Vagina (tissue), 2 donors: ENCODE measurements around the gene GSTO1. TPM values are rescaled to one million over a fixed set of nuclear protein-coding genes. Genes with fewer than 3 reads are reported as not detected.
"Not testable (repeated sequence)": the region's sequence is repeated elsewhere in the genome, so short reads cannot be mapped to it uniquely, and the experiment has no call there.

Experiments
- DNase-seq, 2 donors: peaks; one replicate each; pipeline ENCODE4 v3.0.0-alpha.2; 2017; ENCODE audit errors: extremely low spot score in 2 of 2
- H3K27ac ChIP-seq: fragments of 200-600 bp; sonication (generic); one replicate; pipeline ENCODE4 v1.5.1; 2019
- H3K27me3 ChIP-seq: fragments of 200-600 bp; sonication (generic); one replicate; pipeline ENCODE4 v1.5.1; 2019
- H3K36me3 ChIP-seq, 2 donors: fragments of 200-600 bp; sonication (generic); one replicate each; pipeline ENCODE4 v1.5.1; 2017 to 2019
- H3K4me1 ChIP-seq: fragments of 200-600 bp; sonication (generic); one replicate; pipeline ENCODE4 v1.5.1; 2019
- H3K4me3 ChIP-seq, 2 donors: fragments of 200-600 bp; sonication (generic); 1 replicate in 1 of 2; 2 replicates in 1 of 2; pipeline ENCODE4 v1.5.1; 2016 to 2019
- H3K9me3 ChIP-seq: fragments of 200-600 bp; sonication (generic); one replicate; pipeline ENCODE4 v1.5.1; 2019
- POLR2A ChIP-seq, 2 donors: fragments of 450-650 bp; IDR thresholded peaks; one replicate each; pipeline ENCODE4 v1.6.1; 2017; ENCODE audit warnings: antibody characterized with exemption in 2 of 2, mild to moderate bottlenecking in 2 of 2, moderate library complexity in 2 of 2
- POLR2AphosphoS5 ChIP-seq, 2 donors: sonication (generic); formaldehyde crosslinking; IDR thresholded peaks; one replicate each; pipeline ENCODE4 v1.9.0; 2017; ENCODE audit warnings: antibody characterized with exemption in 2 of 2, mild to moderate bottlenecking in 2 of 2, low read depth in 1 of 2; ENCODE audit not compliant: insufficient read depth in 1 of 2
- intact Hi-C: fragments of 100-400 bp; cut with DNase I; formaldehyde crosslinking; loops from one replicate; pipeline ENCODE4 v1.15.1; 2023
- total RNA-seq: library from RNA; depleted of rRNA; stranded (reverse); fragments of >200 nt; gene quantifications from one replicate; pipeline ENCODE4 v1.2.3, GENCODE V29; 2016
- TF ChIP-seq, protein P1 (sequence below), 3 experiments: fragments of 450-650 bp in 2 of 3; fragments of 200-600 bp in 1 of 3; sonication (generic) in 1 of 3; IDR thresholded peaks; one replicate each; pipeline ENCODE4 v1.5.1; 2017 to 2019; ENCODE audit warnings: antibody characterized with exemption in 3 of 3, mild to moderate bottlenecking in 2 of 3, moderate library complexity in 2 of 3

GSTO1 gene
- total RNA-seq, 1 donor from 2014 or later: 69.5 TPM

GRCh38 chr10:104233817-104234216, 20.9 kb upstream of the GSTO1 start:
- no peak overlapping the region for H3K27ac ChIP-seq
- no peaks in the 10 kb centered on the region for H3K27me3 ChIP-seq
- no peaks in the 10 kb centered on the region for H3K36me3 ChIP-seq
- TF ChIP-seq POLR2A (IDR thresholded peaks at IDR 0.05): no peak
- TF ChIP-seq POLR2AphosphoS5 (IDR thresholded peaks at IDR 0.05; ENCODE audit: insufficient read depth in 1 of 2, low read depth in 1 of 2): no peak
- TF ChIP-seq, protein P1, sequence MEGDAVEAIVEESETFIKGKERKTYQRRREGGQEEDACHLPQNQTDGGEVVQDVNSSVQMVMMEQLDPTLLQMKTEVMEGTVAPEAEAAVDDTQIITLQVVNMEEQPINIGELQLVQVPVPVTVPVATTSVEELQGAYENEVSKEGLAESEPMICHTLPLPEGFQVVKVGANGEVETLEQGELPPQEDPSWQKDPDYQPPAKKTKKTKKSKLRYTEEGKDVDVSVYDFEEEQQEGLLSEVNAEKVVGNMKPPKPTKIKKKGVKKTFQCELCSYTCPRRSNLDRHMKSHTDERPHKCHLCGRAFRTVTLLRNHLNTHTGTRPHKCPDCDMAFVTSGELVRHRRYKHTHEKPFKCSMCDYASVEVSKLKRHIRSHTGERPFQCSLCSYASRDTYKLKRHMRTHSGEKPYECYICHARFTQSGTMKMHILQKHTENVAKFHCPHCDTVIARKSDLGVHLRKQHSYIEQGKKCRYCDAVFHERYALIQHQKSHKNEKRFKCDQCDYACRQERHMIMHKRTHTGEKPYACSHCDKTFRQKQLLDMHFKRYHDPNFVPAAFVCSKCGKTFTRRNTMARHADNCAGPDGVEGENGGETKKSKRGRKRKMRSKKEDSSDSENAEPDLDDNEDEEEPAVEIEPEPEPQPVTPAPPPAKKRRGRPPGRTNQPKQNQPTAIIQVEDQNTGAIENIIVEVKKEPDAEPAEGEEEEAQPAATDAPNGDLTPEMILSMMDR (IDR thresholded peaks at IDR 0.05): no peak
- intact Hi-C loops: no loop called here
- peaks cover 13% of the 10 kb centered on the region for H3K4me1 ChIP-seq
- DNase-seq: no peak
- no peak overlapping the region for H3K4me3 ChIP-seq
- no peaks in the 10 kb centered on the region for H3K9me3 ChIP-seq

GRCh38 chr10:104234934-104235333, 19.8 kb upstream of the GSTO1 start:
- no peak for TF ChIP-seq POLR2A (IDR thresholded peaks at IDR 0.05)
- no peak for TF ChIP-seq POLR2AphosphoS5 (IDR thresholded peaks at IDR 0.05; ENCODE audit: insufficient read depth in 1 of 2, low read depth in 1 of 2)
- TF ChIP-seq, protein P1 (IDR thresholded peaks at IDR 0.05): no peak
- Histone ChIP-seq H3K36me3 (no peaks in the 10 kb centered on the region), H3K27me3 (no peaks in the 10 kb centered on the region), H3K4me3 (no peak overlapping the region), H3K4me1 (peaks cover 13% of the 10 kb centered on the region), H3K9me3 (no peaks in the 10 kb centered on the region), H3K27ac (no peak overlapping the region)
- intact Hi-C loops: no loop called here
- no peak for DNase-seq

GRCh38 chr10:104235801-104236200, 18.9 kb upstream of the GSTO1 start:
- DNase-seq: no peak
- H3K27me3 ChIP-seq: no peaks in the 10 kb centered on the region
- H3K4me1 ChIP-seq: peaks cover 13% of the 10 kb centered on the region
- no peaks in the 10 kb centered on the region for H3K9me3 ChIP-seq
- intact Hi-C loops: no loop called here
- no peak overlapping the region for H3K27ac ChIP-seq
- no peaks in the 10 kb centered on the region for H3K36me3 ChIP-seq
- H3K4me3 ChIP-seq: no peak overlapping the region
- TF ChIP-seq, protein P1 (IDR thresholded peaks at IDR 0.05): no peak
- TF ChIP-seq POLR2A (IDR thresholded peaks at IDR 0.05): no peak
- TF ChIP-seq POLR2AphosphoS5 (IDR thresholded peaks at IDR 0.05; ENCODE audit: insufficient read depth in 1 of 2, low read depth in 1 of 2): no peak

DNA sequence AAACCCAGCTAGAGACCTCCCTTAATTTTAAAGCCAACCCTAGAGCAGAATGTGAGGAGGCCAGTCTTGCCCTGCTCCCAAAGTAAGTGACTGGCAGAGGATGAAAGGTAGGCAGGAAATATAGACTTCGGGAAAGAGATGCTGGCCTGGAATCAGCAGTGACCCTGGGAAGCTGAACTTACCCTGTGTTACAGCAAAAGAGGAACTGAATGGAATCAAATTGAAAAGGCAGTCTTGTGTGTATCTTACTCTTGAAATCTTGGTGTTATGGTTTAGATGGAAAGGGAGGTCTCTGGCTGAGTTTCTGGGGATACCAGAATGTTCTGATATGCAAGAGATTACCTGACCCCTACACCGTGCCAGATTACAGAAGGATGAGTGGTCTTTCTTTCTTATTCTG, 14.6 kb upstream of the GSTO1 start:
- intact Hi-C loops: no loop called here

DNA sequence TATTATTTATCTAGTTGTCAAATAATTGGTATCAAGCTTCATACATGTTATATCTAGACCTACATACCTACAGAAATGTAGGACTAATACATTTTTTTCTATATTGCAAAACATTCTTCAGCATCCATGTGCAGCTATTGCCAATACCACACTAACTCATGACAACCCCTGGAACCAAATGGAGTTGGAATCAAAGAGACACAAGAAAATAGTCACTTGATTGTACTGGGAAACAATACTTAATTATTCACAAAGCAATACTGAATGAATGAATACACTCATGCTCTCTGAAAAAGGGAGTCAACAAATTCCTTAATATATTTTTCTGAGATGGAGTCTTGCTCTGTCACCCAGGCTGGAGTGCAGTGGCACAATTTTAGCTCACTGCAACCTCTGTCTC, 12.1 kb upstream of the GSTO1 start:
- Histone ChIP-seq H3K36me3 (no peaks in the 10 kb centered on the region), H3K27me3 (no peaks in the 10 kb centered on the region), H3K27ac (no peak overlapping the region), H3K4me1 (no peaks in the 10 kb centered on the region), H3K9me3 (no peaks in the 10 kb centered on the region), H3K4me3 (no peak overlapping the region)
- intact Hi-C loops: no loop called here
- TF ChIP-seq POLR2A (IDR thresholded peaks at IDR 0.05) (no peak), POLR2AphosphoS5 (IDR thresholded peaks at IDR 0.05; ENCODE audit: insufficient read depth in 1 of 2, low read depth in 1 of 2) (no peak)
- TF ChIP-seq, protein P1 (IDR thresholded peaks at IDR 0.05): no peak
- no peak for DNase-seq

More for the DNA sequence above, 14.6 kb upstream of the GSTO1 start:
- no peaks in the 10 kb centered on the region for H3K9me3 ChIP-seq
- TF ChIP-seq POLR2A (IDR thresholded peaks at IDR 0.05) (no peak), POLR2AphosphoS5 (IDR thresholded peaks at IDR 0.05; ENCODE audit: insufficient read depth in 1 of 2, low read depth in 1 of 2) (no peak)
- TF ChIP-seq, protein P1 (IDR thresholded peaks at IDR 0.05): no peak
- no peak overlapping the region for H3K27ac ChIP-seq
- no peaks in the 10 kb centered on the region for H3K27me3 ChIP-seq
- no peaks in the 10 kb centered on the region for H3K4me1 ChIP-seq
- H3K36me3 ChIP-seq: no peaks in the 10 kb centered on the region
- no peak for DNase-seq
- no peak overlapping the region for H3K4me3 ChIP-seq

GRCh38 chr10:104243009-104243408, 11.7 kb upstream of the GSTO1 start:
- DNase-seq, intact Hi-C loops: not testable (repeated sequence)

More at GRCh38 chr10:104243009-104243408, 11.7 kb upstream of the GSTO1 start:
- H3K4me1 ChIP-seq, H3K36me3 ChIP-seq, H3K27ac ChIP-seq, H3K4me3 ChIP-seq, H3K27me3 ChIP-seq, H3K9me3 ChIP-seq: not testable (repeated sequence)
